ENCODE measurements around the gene BET1.

DNA sequence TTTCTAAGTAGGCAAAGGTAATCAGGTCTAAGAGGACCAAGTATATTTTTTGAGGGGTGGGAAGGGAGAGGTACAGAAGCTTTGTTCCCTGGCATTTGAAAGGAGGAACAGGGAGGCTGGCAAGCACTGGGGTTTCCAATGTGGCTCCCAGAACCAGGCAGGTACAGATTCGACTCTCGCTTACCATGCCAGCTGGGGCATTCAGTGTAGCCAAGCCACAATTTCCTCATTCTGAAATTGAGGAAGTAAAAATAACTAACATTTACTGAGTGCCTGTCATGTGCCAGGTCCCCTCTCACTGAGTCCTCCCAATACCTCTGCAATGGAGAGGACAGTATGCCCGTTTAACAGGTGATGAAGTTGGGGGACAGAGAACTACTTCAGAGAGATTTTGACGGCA is 45.9 kb upstream of the BET1 start:
- TF ChIP-seq, protein P1, sequence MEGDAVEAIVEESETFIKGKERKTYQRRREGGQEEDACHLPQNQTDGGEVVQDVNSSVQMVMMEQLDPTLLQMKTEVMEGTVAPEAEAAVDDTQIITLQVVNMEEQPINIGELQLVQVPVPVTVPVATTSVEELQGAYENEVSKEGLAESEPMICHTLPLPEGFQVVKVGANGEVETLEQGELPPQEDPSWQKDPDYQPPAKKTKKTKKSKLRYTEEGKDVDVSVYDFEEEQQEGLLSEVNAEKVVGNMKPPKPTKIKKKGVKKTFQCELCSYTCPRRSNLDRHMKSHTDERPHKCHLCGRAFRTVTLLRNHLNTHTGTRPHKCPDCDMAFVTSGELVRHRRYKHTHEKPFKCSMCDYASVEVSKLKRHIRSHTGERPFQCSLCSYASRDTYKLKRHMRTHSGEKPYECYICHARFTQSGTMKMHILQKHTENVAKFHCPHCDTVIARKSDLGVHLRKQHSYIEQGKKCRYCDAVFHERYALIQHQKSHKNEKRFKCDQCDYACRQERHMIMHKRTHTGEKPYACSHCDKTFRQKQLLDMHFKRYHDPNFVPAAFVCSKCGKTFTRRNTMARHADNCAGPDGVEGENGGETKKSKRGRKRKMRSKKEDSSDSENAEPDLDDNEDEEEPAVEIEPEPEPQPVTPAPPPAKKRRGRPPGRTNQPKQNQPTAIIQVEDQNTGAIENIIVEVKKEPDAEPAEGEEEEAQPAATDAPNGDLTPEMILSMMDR (conservative IDR thresholded peaks at IDR 0.05; ENCODE audit: low read depth, low read length): no peak
- no peak for TF ChIP-seq EZH2phosphoT487 (IDR thresholded peaks at IDR 0.05; ENCODE audit: borderline replicate concordance, low read length)
